ENCODE results near the gene NAV1.

NAV1 gene

GRCh38 chr1:201553496-201554189, 14.7 kb downstream of the NAV1 start:
- peaks cover 66% of the 10 kb centered on the region for H3K4me1 ChIP-seq

DNA sequence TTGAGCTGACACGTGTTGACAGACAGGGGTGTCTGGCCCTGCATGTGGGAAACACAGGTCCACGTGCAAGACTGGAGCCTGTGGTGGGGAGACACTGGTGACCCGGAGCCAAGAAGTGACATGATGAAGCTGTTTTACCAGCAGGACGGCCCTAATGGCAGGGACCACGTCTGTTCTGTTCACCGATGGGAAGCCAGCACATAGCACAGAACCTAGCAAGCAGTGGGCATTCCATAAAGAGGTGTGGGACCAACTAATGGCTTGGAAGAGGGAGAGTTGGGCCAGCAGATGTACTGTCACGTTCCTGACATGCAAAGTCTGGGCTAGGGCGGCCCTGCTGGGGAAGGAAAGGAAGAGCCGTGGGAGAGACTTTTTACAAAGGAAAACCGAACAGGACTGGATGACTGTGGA, 15.3 kb downstream of the NAV1 start:
- Histone ChIP-seq H3K4me1 (peaks cover 71% of the 10 kb centered on the region), H3K4me2 (peak overlapping the region; percentile 89), H3K27ac (peak overlapping the region; percentile 77), H3K36me3 (0 out of 2 replicates have a peak, but pooled peaks cover 3% of the 10 kb centered on the region), H3K9me3 (no peaks in the 10 kb centered on the region), H4K20me1 (no peaks in the 10 kb centered on the region; the same call in 1 of the 2 replicates), H3K9ac (no peak overlapping the region), H3K27me3 (no peaks in the 10 kb centered on the region), H3K4me3 (no peak overlapping the region)
- no peak for TF ChIP-seq Cebpa-rat (IDR thresholded peaks at IDR 0.05)

More at GRCh38 chr1:201553496-201554189, 14.7 kb downstream of the NAV1 start:
- peak overlapping the region; percentile 77 for H3K27ac ChIP-seq
- no peaks in the 10 kb centered on the region for H3K27me3 ChIP-seq
- H3K36me3 ChIP-seq = 0 out of 2 replicates have a peak, but pooled peaks cover 3% of the 10 kb centered on the region
- H3K4me2 ChIP-seq = peak overlapping the region; percentile 89
- H4K20me1 ChIP-seq = no peaks in the 10 kb centered on the region; the same call in 1 of the 2 replicates
- no peaks in the 10 kb centered on the region for H3K9me3 ChIP-seq
- H3K4me3 ChIP-seq = no peak overlapping the region
- H3K9ac ChIP-seq = peak overlapping the region; percentile 17; the same call in 1 of the 2 replicates
- TF ChIP-seq Cebpa-rat (IDR thresholded peaks at IDR 0.05) = no peak

GRCh38 chr1:201554789-201555592, 16.1 kb downstream of the NAV1 start:
- Histone ChIP-seq H3K27ac (peak overlapping the region; percentile 77), H3K9ac (peak overlapping the region; percentile 38; the same call in 1 of the 2 replicates), H3K4me2 (peak overlapping the region; percentile 89), H3K4me3 (no peak overlapping the region), H4K20me1 (peaks cover 2% of the 10 kb centered on the region; the same call in 1 of the 2 replicates), H3K27me3 (no peaks in the 10 kb centered on the region), H3K9me3 (no peaks in the 10 kb centered on the region), H3K4me1 (peaks cover 79% of the 10 kb centered on the region), H3K36me3 (0 out of 2 replicates have a peak, but pooled peaks cover 3% of the 10 kb centered on the region)
- no peak for TF ChIP-seq Cebpa-rat (IDR thresholded peaks at IDR 0.05)

- Histone ChIP-seq H3K4me1 (peaks cover 85% of the 10 kb centered on the region), H3K27ac (peak overlapping the region; percentile 77), H4K20me1 (peaks cover 8% of the 10 kb centered on the region; the same call in 1 of the 2 replicates), H3K4me3 (no peak overlapping the region), H3K27me3 (no peaks in the 10 kb centered on the region), H3K9ac (peak overlapping the region; percentile 38; the same call in 1 of the 2 replicates), H3K4me2 (peak overlapping the region; percentile 89), H3K9me3 (no peaks in the 10 kb centered on the region), H3K36me3 (0 out of 2 replicates have a peak, but pooled peaks cover 3% of the 10 kb centered on the region)
- TF ChIP-seq Cebpa-rat (IDR thresholded peaks at IDR 0.05) = no peak
Measured at GRCh38 chr1:201555593-201555945, 16.6 kb downstream of the NAV1 start.

DNA sequence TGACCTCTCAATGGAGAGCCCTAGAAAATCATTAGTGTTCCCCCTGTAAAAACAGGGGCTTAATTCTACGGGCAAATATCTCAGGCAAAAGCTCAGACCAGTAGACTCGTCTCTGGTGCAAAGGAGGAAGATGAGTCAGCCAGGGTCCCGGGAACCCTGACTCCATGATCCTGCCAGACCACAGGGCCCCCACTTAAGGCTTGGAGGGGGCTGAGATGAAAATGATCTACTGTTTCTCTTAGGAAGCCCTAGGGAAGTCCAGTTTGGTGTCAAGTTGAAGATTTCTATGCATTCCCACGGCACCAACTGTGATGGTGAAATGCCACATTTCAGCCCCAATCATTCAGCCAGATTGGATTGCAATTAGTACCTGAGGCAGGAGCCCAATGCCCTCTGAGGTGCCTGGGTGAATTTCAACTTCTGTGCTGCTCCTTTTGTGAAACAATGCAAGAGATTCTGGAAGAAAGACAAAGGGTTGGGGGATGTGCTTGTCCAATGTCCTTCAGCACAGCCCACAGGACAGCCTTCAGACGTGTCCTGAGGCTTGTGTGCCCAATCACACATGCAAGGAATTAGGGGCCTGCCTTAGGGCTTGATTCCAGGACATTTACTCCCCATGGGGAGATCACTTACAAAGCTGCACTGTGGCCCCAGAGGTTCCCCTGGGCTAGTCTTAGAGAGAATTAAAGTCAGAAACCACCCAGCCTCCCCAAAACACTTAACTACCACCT, 18.1 kb downstream of the NAV1 start:
- H3K4me3 ChIP-seq = no peak overlapping the region
- peak overlapping the region; percentile 77 for H3K27ac ChIP-seq
- TF ChIP-seq Cebpa-rat (IDR thresholded peaks at IDR 0.05) = no peak
- H3K4me2 ChIP-seq = peak overlapping the region; percentile 89
- no peaks in the 10 kb centered on the region for H3K9me3 ChIP-seq
- H4K20me1 ChIP-seq = peaks cover 23% of the 10 kb centered on the region; the same call in 1 of the 2 replicates
- H3K27me3 ChIP-seq = no peaks in the 10 kb centered on the region
- no peaks in the 10 kb centered on the region for H3K36me3 ChIP-seq
- H3K4me1 ChIP-seq = peaks cover 90% of the 10 kb centered on the region
- H3K9ac ChIP-seq = 0 out of 2 replicates have a peak overlapping the region, but pooled peaks have one; percentile 38

DNA sequence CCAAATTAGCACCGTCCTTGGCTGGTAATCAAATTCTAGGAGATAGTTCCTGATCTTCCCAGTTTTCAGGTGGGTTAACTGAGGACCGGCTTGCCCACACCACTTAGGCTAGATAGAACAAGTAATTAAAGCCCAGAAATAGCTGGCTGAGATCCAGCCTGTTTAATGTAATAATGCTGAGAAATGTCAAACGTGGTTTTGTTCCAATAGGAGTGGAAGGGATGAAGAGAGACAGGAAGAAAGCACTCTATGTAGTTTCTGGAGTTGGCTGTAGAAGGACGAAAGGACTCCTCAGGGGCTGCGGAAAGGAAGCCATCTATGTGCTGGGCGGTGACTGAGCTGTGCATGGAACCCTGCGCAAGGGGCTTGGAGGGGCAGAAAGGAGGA, 18.6 kb downstream of the NAV1 start:
- H3K27me3 ChIP-seq = no peaks in the 10 kb centered on the region
- TF ChIP-seq Cebpa-rat (IDR thresholded peaks at IDR 0.05) = no peak
- 0 out of 2 replicates have a peak overlapping the region, but pooled peaks have one; percentile 77 for H3K27ac ChIP-seq
- no peaks in the 10 kb centered on the region for H3K36me3 ChIP-seq
- peaks cover 85% of the 10 kb centered on the region for H3K4me1 ChIP-seq
- peak overlapping the region; percentile 89 for H3K4me2 ChIP-seq
- no peak overlapping the region for H3K4me3 ChIP-seq
- H3K9ac ChIP-seq = no peak overlapping the region
- no peaks in the 10 kb centered on the region for H3K9me3 ChIP-seq
- peaks cover 28% of the 10 kb centered on the region; the same call in 1 of the 2 replicates for H4K20me1 ChIP-seq

DNA sequence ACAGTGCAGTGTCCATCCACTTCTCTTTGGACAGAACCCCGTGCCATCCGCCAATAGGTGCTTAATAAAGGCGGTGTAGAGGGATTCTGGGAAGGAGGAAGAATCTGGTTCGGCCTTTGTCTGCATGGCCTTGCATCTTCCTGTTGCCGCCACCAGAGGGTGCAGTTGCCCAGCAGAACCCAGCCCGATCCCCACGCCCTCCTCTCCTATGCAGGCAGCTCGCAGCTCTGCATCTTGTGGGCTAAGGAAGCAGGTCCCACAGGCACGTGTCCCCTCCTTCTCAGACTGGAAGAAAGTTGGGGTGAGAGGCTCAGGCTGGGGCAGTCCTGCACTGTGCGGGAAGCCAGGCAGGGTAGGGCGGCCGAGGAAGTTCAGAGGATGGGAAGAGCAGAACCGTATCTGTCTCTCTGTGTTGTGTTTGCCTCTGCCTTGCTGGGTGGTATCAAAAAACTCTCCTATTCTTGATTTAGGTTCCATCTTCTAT, 20.8 kb downstream of the NAV1 start:
- Histone ChIP-seq H3K27ac (peak overlapping the region; percentile 69), H3K9ac (peak overlapping the region; percentile 57; the same call in 1 of the 2 replicates)

DNA sequence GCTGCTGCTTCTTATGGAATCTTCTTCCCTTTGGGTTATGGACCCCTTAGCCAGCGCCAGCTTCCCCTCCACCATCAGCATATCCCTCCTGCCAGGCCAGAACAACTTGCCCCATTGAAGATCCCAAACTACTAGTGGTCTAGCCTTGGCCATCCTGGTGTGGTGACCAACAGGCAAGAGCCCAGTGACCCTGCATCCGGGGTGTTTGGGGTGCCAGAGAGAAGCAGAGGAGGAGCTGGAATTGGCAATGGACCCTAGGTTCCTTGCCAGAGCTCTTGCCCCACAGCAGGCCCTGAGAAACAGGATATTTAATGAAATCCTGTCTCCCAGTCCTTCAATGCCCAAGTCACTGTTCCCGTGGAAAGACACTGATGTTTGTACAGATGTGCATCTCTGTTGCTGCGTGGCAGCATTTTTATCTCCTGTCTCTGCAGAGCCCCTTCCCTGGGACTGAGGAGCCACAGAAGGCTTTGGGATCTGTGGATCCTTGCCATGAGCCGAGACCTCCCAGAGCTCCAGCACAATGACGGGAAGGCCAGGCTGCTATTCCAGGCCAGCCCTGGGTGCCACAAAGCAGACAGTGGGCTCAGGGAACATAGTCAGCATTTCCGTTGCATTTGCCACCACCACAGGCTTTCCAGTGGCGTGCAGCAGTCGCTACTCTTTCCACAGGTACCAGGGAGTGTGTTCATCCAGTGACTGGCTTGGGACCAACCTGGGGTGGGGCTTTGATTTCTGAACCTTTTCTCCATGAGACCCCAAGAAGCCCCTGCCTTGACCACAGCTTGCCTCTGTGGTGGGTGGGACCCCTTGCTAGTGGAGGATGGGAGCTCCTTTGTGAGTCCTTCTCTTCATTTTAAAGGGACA, 21.6 kb downstream of the NAV1 start:
- peaks cover 58% of the 10 kb centered on the region; the same call in 1 of the 2 replicates for H4K20me1 ChIP-seq
- no peak overlapping the region for H3K4me3 ChIP-seq
- H3K27ac ChIP-seq = peak overlapping the region; percentile 69; the same call in 1 of the 2 replicates
- peak overlapping the region; percentile 71 for H3K4me2 ChIP-seq
- no peaks in the 10 kb centered on the region for H3K27me3 ChIP-seq
- H3K9ac ChIP-seq = peak overlapping the region; percentile 57; the same call in 1 of the 2 replicates
- peaks cover 67% of the 10 kb centered on the region for H3K4me1 ChIP-seq
- no peaks in the 10 kb centered on the region for H3K9me3 ChIP-seq
- no peak for TF ChIP-seq Cebpa-rat (IDR thresholded peaks at IDR 0.05)
- peaks cover 12% of the 10 kb centered on the region; the same call in 1 of the 2 replicates for H3K36me3 ChIP-seq

More for the DNA sequence above, 20.8 kb downstream of the NAV1 start:
- Histone ChIP-seq H3K27me3 (no peaks in the 10 kb centered on the region), H3K9me3 (no peaks in the 10 kb centered on the region), H3K4me3 (no peak overlapping the region), H3K4me2 (peak overlapping the region; percentile 71), H3K4me1 (peaks cover 72% of the 10 kb centered on the region), H4K20me1 (peaks cover 50% of the 10 kb centered on the region; the same call in 1 of the 2 replicates), H3K36me3 (peaks cover 12% of the 10 kb centered on the region; the same call in 1 of the 2 replicates)
- no peak for TF ChIP-seq Cebpa-rat (IDR thresholded peaks at IDR 0.05)
